Panc1 (cell line): ENCODE results near the gene USP6NL. TPM values are rescaled to one million over a fixed set of nuclear protein-coding genes. Genes with fewer than 3 reads are reported as not detected.

Source experiments
- ATAC-seq: fragments of 200-7000 bp; cut with Tn5 transposase; 2 replicates; pipeline ENCODE4 v1.9.1; 2020; ENCODE audit warnings: mild to moderate bottlenecking, moderate library complexity
- BruUV-seq: library from RNA; stranded (reverse); fragments of 400-500 nt; replicated peaks from 2 replicates; lab custom pipeline; 2021; lab: Mats Ljungman, UMichigan
- CTCF ChIA-PET: fragments of 300-600 bp; sonication (Branson Sonifier 250); formaldehyde crosslinking; loops from one replicate; lab custom pipeline; 2022; ENCODE audit warnings: antibody characterized with exemption; lab: Charles Lee
- POLR2A ChIA-PET: fragments of 300-600 bp; sonication (Branson Sonifier 250); formaldehyde crosslinking; loops from one replicate; lab custom pipeline; 2022; ENCODE audit warnings: antibody characterized with exemption; lab: Charles Lee
- DNase-seq: peaks from one replicate; pipeline ENCODE4 v3.0.0-alpha.2; 2010; ENCODE audit warnings: low read depth, low spot score
- H3K27ac ChIP-seq: 2 replicates; pipeline ENCODE4 v1.5.1; 2011; ENCODE audit warnings: mild to moderate bottlenecking, low read length, inconsistent platforms
- H3K27me3 ChIP-seq: fragments of 200-500 bp; sonication (Bioruptor generic); 2 replicates; pipeline ENCODE4 v1.6.0; 2014; ENCODE audit warnings: low read length, inconsistent platforms; ENCODE audit not compliant: control insufficient read depth, insufficient read depth
- H3K36me3 ChIP-seq: fragments of 200-500 bp; sonication (Bioruptor generic); 2 replicates; pipeline ENCODE4 v1.5.1; 2014; ENCODE audit warnings: inconsistent platforms, mild to moderate bottlenecking, low read length, moderate library complexity; ENCODE audit not compliant: control insufficient read depth, insufficient read depth
- H3K4me1 ChIP-seq: 2 replicates; pipeline ENCODE4 v1.5.1; 2011; ENCODE audit warnings: inconsistent platforms, mild to moderate bottlenecking, low read length, moderate library complexity; ENCODE audit not compliant: control insufficient read depth, insufficient read depth
- H3K4me3 ChIP-seq, 2 experiments: 2 replicates each; pipeline ENCODE4 v1.5.1; 2011 to 2012; ENCODE audit warnings: low read depth in 2 of 2, low read length in 2 of 2, mild to moderate bottlenecking in 2 of 2, inconsistent platforms in 1 of 2, moderate library complexity in 1 of 2
- H3K9me3 ChIP-seq: fragments of 200-500 bp; sonication (Bioruptor generic); 2 replicates; pipeline ENCODE4 v1.5.1; 2014; ENCODE audit warnings: low read depth, mild to moderate bottlenecking, inconsistent platforms, low read length, moderate library complexity; ENCODE audit not compliant: control insufficient read depth, insufficient read depth
- POLR2AphosphoS5 ChIP-seq: IDR thresholded peaks from 2 replicates; pipeline ENCODE4 v1.6.1; 2012; ENCODE audit warnings: mild to moderate bottlenecking, low read depth, low read length, moderate library complexity
- SIN3A ChIP-seq: IDR thresholded peaks from 2 replicates; pipeline ENCODE4 v1.6.1; 2012; ENCODE audit warnings: low read depth, mild to moderate bottlenecking, low read length, moderate library complexity, borderline replicate concordance; ENCODE audit not compliant: insufficient read depth
- TCF7L2 ChIP-seq: IDR thresholded peaks from 2 replicates; pipeline ENCODE4 v1.6.1; 2011; ENCODE audit warnings: mild to moderate bottlenecking, low read depth, low read length, inconsistent platforms
- in situ Hi-C: cut with HindIII; loops from 2 replicates; pipeline ENCODE4 v1.10.0; 2016; ENCODE audit warnings: low sequenced_read_pairs, low pct_unique_long_range_greater_than_20kb
- intact Hi-C: fragments of 100-400 bp; cut with micrococcal nuclease; formaldehyde crosslinking; loops from one replicate; pipeline ENCODE4 v1.10.0; 2022; ENCODE audit not compliant: unreplicated experiment
- total RNA-seq: library from RNA; stranded (reverse); gene quantifications from one replicate; pipeline ENCODE4 v1.2.1, GENCODE V29; 2021; ENCODE audit not compliant: unreplicated experiment
- TF ChIP-seq, protein P1 (sequence below), 2 experiments: IDR thresholded peaks; 2 replicates each; pipeline ENCODE4 v1.6.1; 2011 to 2012; ENCODE audit warnings: low read depth in 2 of 2, control low read depth in 1 of 2, low read length in 1 of 2, mild to moderate bottlenecking in 1 of 2, moderate library complexity in 1 of 2; ENCODE audit not compliant: insufficient read depth in 1 of 2
- TF ChIP-seq, protein P2 (sequence below): fragments of 450-650 bp; IDR thresholded peaks from 2 replicates; pipeline ENCODE4 v1.5.1; 2017; ENCODE audit warnings: mild to moderate bottlenecking

USP6NL gene
- total RNA-seq, 1 experiment from 2014 or later: 13.9 TPM

DNA sequence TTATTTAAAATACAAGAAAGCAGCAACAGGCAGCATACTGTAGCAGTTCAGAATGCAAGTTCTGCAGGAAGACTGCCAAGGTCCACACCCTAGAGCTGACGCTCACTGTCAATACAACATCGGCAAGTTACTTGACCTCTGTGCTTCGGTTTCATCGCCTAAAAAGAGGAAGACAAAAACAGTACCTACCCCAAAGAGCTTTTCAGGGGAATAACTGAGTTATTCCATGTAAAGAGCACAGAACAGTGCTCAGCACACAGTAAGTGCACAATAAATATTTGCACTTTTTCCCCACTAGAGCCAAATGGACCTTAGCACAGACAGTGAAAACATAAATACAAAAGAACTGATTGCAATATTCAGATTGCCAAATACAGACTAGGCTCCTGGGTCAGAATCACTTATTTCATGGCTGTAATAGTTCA is 88.6 kb downstream of the USP6NL start:
- POLR2A ChIA-PET: no interaction called here
- Histone ChIP-seq H3K4me3 (no peak overlapping the region), H3K36me3 (no peaks in the 10 kb centered on the region; the same call in 1 of the 2 replicates), H3K27ac (no peak overlapping the region), H3K27me3 (no peaks in the 10 kb centered on the region), H3K9me3 (no peaks in the 10 kb centered on the region), H3K4me1 (no peaks in the 10 kb centered on the region)
- CTCF ChIA-PET: no interaction called here
- in situ Hi-C loops (no loop called here), intact Hi-C loops (no loop called here)
- ATAC-seq (no peak), DNase-seq (no peak)
- no TSS peak for BruUV-seq
- TF ChIP-seq, protein P1, sequence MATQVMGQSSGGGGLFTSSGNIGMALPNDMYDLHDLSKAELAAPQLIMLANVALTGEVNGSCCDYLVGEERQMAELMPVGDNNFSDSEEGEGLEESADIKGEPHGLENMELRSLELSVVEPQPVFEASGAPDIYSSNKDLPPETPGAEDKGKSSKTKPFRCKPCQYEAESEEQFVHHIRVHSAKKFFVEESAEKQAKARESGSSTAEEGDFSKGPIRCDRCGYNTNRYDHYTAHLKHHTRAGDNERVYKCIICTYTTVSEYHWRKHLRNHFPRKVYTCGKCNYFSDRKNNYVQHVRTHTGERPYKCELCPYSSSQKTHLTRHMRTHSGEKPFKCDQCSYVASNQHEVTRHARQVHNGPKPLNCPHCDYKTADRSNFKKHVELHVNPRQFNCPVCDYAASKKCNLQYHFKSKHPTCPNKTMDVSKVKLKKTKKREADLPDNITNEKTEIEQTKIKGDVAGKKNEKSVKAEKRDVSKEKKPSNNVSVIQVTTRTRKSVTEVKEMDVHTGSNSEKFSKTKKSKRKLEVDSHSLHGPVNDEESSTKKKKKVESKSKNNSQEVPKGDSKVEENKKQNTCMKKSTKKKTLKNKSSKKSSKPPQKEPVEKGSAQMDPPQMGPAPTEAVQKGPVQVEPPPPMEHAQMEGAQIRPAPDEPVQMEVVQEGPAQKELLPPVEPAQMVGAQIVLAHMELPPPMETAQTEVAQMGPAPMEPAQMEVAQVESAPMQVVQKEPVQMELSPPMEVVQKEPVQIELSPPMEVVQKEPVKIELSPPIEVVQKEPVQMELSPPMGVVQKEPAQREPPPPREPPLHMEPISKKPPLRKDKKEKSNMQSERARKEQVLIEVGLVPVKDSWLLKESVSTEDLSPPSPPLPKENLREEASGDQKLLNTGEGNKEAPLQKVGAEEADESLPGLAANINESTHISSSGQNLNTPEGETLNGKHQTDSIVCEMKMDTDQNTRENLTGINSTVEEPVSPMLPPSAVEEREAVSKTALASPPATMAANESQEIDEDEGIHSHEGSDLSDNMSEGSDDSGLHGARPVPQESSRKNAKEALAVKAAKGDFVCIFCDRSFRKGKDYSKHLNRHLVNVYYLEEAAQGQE (IDR thresholded peaks at IDR 0.05; ENCODE audit: insufficient read depth in 1 of 2, low read depth in 2 of 2, low read length in 1 of 2): no peak
- TF ChIP-seq POLR2AphosphoS5: no peak
- TF ChIP-seq, protein P2, sequence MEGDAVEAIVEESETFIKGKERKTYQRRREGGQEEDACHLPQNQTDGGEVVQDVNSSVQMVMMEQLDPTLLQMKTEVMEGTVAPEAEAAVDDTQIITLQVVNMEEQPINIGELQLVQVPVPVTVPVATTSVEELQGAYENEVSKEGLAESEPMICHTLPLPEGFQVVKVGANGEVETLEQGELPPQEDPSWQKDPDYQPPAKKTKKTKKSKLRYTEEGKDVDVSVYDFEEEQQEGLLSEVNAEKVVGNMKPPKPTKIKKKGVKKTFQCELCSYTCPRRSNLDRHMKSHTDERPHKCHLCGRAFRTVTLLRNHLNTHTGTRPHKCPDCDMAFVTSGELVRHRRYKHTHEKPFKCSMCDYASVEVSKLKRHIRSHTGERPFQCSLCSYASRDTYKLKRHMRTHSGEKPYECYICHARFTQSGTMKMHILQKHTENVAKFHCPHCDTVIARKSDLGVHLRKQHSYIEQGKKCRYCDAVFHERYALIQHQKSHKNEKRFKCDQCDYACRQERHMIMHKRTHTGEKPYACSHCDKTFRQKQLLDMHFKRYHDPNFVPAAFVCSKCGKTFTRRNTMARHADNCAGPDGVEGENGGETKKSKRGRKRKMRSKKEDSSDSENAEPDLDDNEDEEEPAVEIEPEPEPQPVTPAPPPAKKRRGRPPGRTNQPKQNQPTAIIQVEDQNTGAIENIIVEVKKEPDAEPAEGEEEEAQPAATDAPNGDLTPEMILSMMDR: no peak
- TF ChIP-seq SIN3A: no peak
- TF ChIP-seq TCF7L2: no peak

DNA sequence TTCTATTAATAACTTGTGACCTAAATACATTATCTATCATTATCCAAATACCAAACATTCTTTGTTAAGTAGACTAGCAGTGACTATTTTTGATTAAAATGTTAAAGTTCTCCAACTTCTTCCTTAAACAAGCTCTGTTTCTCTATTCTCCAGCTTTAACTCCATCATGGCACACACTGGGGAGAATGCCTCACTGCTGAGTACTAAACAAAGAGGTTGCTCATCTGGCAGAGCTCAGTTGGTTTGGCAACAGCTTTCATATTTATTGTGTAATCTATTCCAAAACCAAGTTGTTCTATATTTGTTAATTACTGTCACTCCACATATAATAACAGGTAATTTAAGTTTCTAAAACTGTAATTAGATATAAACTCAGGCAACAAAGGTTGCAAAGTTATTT is 89.6 kb downstream of the USP6NL start:
- no peak overlapping the region for H3K27ac ChIP-seq
- H3K9me3 ChIP-seq: no peaks in the 10 kb centered on the region
- no peak for TF ChIP-seq TCF7L2
- no peaks in the 10 kb centered on the region; the same call in 1 of the 2 replicates for H3K36me3 ChIP-seq
- ChIA-PET POLR2A (no interaction called here), CTCF (no interaction called here)
- ATAC-seq (no peak), DNase-seq (no peak)
- H3K4me1 ChIP-seq: no peaks in the 10 kb centered on the region
- intact Hi-C loops (no loop called here), in situ Hi-C loops (no loop called here)
- H3K4me3 ChIP-seq: no peak overlapping the region
- H3K27me3 ChIP-seq: no peaks in the 10 kb centered on the region
- BruUV-seq: no TSS peak

DNA sequence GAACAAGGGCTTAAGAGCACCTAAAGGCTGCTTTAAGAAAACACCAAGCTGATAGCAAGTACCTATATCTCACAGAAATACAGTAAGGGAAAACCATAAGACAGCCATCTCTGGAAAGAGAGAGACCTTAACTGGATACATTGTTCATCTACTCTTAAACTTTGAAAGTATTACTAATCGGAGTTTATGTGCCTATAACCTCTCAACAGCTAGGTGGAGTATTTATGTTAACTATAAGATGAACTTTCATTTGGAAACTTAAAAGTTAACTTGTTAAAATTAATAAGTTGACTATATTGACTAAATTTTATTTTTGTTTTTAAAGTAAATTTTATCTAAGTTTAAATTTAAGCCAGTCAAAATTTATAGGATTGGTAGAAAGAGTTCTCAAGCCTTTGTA is 90.6 kb downstream of the USP6NL start:
- DNase-seq (no peak), ATAC-seq (no peak)
- in situ Hi-C loops: no loop called here
- BruUV-seq: no TSS peak
- no peaks in the 10 kb centered on the region for H3K9me3 ChIP-seq
- intact Hi-C loops: no loop called here
- H3K36me3 ChIP-seq: no peaks in the 10 kb centered on the region; the same call in 1 of the 2 replicates
- H3K4me3 ChIP-seq: no peak overlapping the region
- ChIA-PET CTCF (no interaction called here), POLR2A (no interaction called here)
- no peaks in the 10 kb centered on the region for H3K4me1 ChIP-seq
- no peaks in the 10 kb centered on the region for H3K27me3 ChIP-seq
- no peak for TF ChIP-seq SIN3A
- TF ChIP-seq TCF7L2: no peak
- TF ChIP-seq, protein P1 (IDR thresholded peaks at IDR 0.05; ENCODE audit: insufficient read depth in 1 of 2, low read depth in 2 of 2, low read length in 1 of 2): no peak
- TF ChIP-seq, protein P2: no peak
- no peak for TF ChIP-seq POLR2AphosphoS5
- no peak overlapping the region for H3K27ac ChIP-seq
